GM12878 (cell line): ENCODE measurements around the gene RRP12. TPM values are rescaled to one million over a fixed set of nuclear protein-coding genes. Genes with fewer than 3 reads are reported as not detected.
A peak's percentile ranks its signal among the peaks of the same experiment; 100 is the strongest.

ENCODE experiments used
- ATAC-seq: fragments of 200-7000 bp; cut with Tn5 transposase; 3 replicates; pipeline ENCODE4 v1.9.1; 2020; ENCODE audit warnings: mild to moderate bottlenecking, moderate library complexity
- BruUV-seq: library from RNA; stranded (reverse); fragments of 400-500 nt; replicated peaks from 2 replicates; lab custom pipeline; 2021; lab: Mats Ljungman, UMichigan
- CTCF ChIA-PET: fragments of 300-600 bp; sonication (Branson Sonifier 250); formaldehyde crosslinking; extraction: SDS; loops from one replicate; lab custom pipeline; 2021; ENCODE audit warnings: inconsistent platforms; lab: Yijun Ruan, JAX
- POLR2A ChIA-PET: fragments of 350-600 bp; formaldehyde crosslinking; extraction: SDS; loops from one replicate; lab custom pipeline; 2021; ENCODE audit warnings: inconsistent platforms; lab: Charles Lee
- RAD21 ChIA-PET: fragments of 300-600 bp; sonication (Branson Sonifier 250); formaldehyde crosslinking; loops from one replicate; lab custom pipeline; 2023; ENCODE audit warnings: antibody characterized with exemption; ENCODE audit not compliant: unreplicated experiment; lab: Charles Lee
- SMC1A ChIA-PET: fragments of 300-600 bp; sonication (Branson Sonifier 250); formaldehyde crosslinking; loops from one replicate; lab custom pipeline; 2023; ENCODE audit not compliant: unreplicated experiment, uncharacterized antibody; lab: Charles Lee
- DNase-seq: peaks from one replicate; pipeline ENCODE4 v3.0.0-alpha.2; 2011; ENCODE audit warnings: low read depth, low spot score
- FAIRE-seq: peaks from 3 replicates; lab custom pipeline; 2011; peaks lifted over from hg19 to GRCh38; lab: Jason Lieb, UNC
- H2AFZ ChIP-seq: 2 replicates; pipeline ENCODE4 v1.6.0; 2011; ENCODE audit warnings: low read depth, low read length, control low read depth; ENCODE audit not compliant: control insufficient read depth
- H3K27ac ChIP-seq: 2 replicates; pipeline ENCODE4 v1.5.1; 2011; ENCODE audit warnings: control low read depth; ENCODE audit not compliant: control insufficient read depth, insufficient read depth
- H3K27me3 ChIP-seq, 2 experiments: replicated peaks in 1 of 2; 2 replicates each; pipeline versions ENCODE4 v1.6.0 to v1.6.1; 2011; ENCODE audit warnings: low read length in 1 of 2; ENCODE audit not compliant: control insufficient read depth in 2 of 2, insufficient read depth in 2 of 2
- H3K36me3 ChIP-seq, 2 experiments: 2 replicates each; pipeline ENCODE4 v1.5.1; 2011; ENCODE audit warnings: low read length in 1 of 2; ENCODE audit not compliant: control insufficient read depth in 2 of 2, insufficient read depth in 2 of 2
- H3K4me1 ChIP-seq: 2 replicates; pipeline ENCODE4 v1.6.1; 2011; ENCODE audit warnings: mild to moderate bottlenecking, low read length, moderate library complexity, mixed read lengths; ENCODE audit not compliant: control insufficient read depth, insufficient read depth
- H3K4me2 ChIP-seq: 2 replicates; pipeline ENCODE4 v1.6.0; 2011; ENCODE audit warnings: control low read depth; ENCODE audit not compliant: control insufficient read depth, insufficient read depth
- H3K4me3 ChIP-seq: fragments of 200-600 bp; sonication (generic); 2 replicates; pipeline ENCODE4 v1.5.1; 2016
- H3K79me2 ChIP-seq: 2 replicates; pipeline ENCODE4 v1.6.0; 2011; ENCODE audit warnings: low read length; ENCODE audit not compliant: control insufficient read depth, insufficient read depth
- H3K9ac ChIP-seq: 2 replicates; pipeline ENCODE4 v1.8.0; 2011; ENCODE audit warnings: low read length, control low read depth, mixed read lengths; ENCODE audit not compliant: control insufficient read depth, insufficient read depth
- H3K9me3 ChIP-seq: replicated peaks from 3 replicates; pipeline ENCODE4 v1.5.1; 2011; ENCODE audit warnings: mild to moderate bottlenecking, low read length; ENCODE audit not compliant: control insufficient read depth, insufficient read depth
- H4K20me1 ChIP-seq: 2 replicates; pipeline ENCODE4 v1.6.0; 2011; ENCODE audit not compliant: control insufficient read depth, insufficient read depth
- CREM ChIP-seq: IDR thresholded peaks from 2 replicates; pipeline ENCODE4 v1.6.1; 2014; ENCODE audit warnings: antibody characterized with exemption, low read depth
- HDAC6 ChIP-seq: fragments of 200-600 bp; sonication (generic); IDR thresholded peaks from one replicate; pipeline ENCODE4 v1.8.0; 2017; ENCODE audit warnings: antibody characterized with exemption; ENCODE audit not compliant: unreplicated experiment
- JUNB ChIP-seq: IDR thresholded peaks from 2 replicates; pipeline ENCODE4 v1.6.1; 2016; ENCODE audit warnings: antibody characterized with exemption, mild to moderate bottlenecking
- KLF5 ChIP-seq: fragments of 450-650 bp; IDR thresholded peaks from 2 replicates; pipeline ENCODE4 v1.6.1; 2014; ENCODE audit warnings: mild to moderate bottlenecking; ENCODE audit not compliant: partially characterized antibody
- RELA ChIP-seq: fragments of 450-650 bp; IDR thresholded peaks from 2 replicates; pipeline ENCODE4 v1.8.0; 2014; ENCODE audit warnings: borderline replicate concordance; ENCODE audit not compliant: partially characterized antibody
- RUNX3 ChIP-seq: IDR thresholded peaks from 2 replicates; pipeline ENCODE4 v1.6.1; 2012; ENCODE audit warnings: low read length, inconsistent platforms
- SREBF2 ChIP-seq: IDR thresholded peaks from 2 replicates; pipeline ENCODE4 v1.6.1; 2012; ENCODE audit warnings: mild to moderate bottlenecking, low read length
- STAT3 ChIP-seq: IDR thresholded peaks from 2 replicates; pipeline ENCODE4 v1.6.1; 2011; ENCODE audit warnings: low read depth, low read length, improper control_type of control experiment
- TAF1 ChIP-seq: IDR thresholded peaks from 2 replicates; pipeline ENCODE4 v1.6.1; 2011; ENCODE audit warnings: mild to moderate bottlenecking, low read depth, low read length, borderline replicate concordance
- YY1 ChIP-seq: IDR thresholded peaks from 2 replicates; pipeline ENCODE4 v1.6.1; 2011; ENCODE audit warnings: low read depth, mild to moderate bottlenecking, low read length
- ZNF274 ChIP-seq: IDR thresholded peaks from one replicate; pipeline ENCODE4 v1.8.0; 2011; ENCODE audit not compliant: insufficient read length, insufficient read depth
- ZNF622 ChIP-seq: fragments of 450-650 bp; IDR thresholded peaks from 2 replicates; pipeline ENCODE4 v1.6.1; 2017; ENCODE audit warnings: mild to moderate bottlenecking, inconsistent platforms
- WGBS: methylation state at CpG from one replicate; pipeline ENCODE4 v1.1.6; 2016; ENCODE audit warnings: low lambda C conversion rate; ENCODE audit not compliant: insufficient replicate concordance, insufficient coverage; ENCODE audit errors: missing lambda C conversion rate; 5-methylcytosine and 5-hydroxymethylcytosine counted together
- in situ Hi-C: fragments of 300-500 bp; cut with MboI; formaldehyde crosslinking; loops from 9 replicates; pipeline ENCODE4 v1.14.3; 2018; ENCODE audit warnings: mixed read lengths
- intact Hi-C: fragments of 100-400 bp; cut with micrococcal nuclease; formaldehyde crosslinking; loops from one replicate; pipeline ENCODE4 v1.14.2; 2022; ENCODE audit not compliant: unreplicated experiment
- polyA plus RNA-seq, 11 experiments: library from polyadenylated mRNA; depleted of rRNA in 4 of 11; unstranded in 6 of 11; stranded (reverse) in 5 of 11; fragments of >200 nt; fragmentation: Nextera tagmentation in 4 of 11; fragmentation: Illumina TruSeq in 1 of 11; extraction: Ambion mirVana in 4 of 11; extraction: Trizol in 1 of 11; gene quantifications; 1 replicate in 1 of 11; 2 replicates in 10 of 11; pipeline versions ENCODE4 v1.2.1 to v1.2.3, GENCODE V29; 2011 to 2016; ENCODE audit warnings: inconsistent platforms in 2 of 11, missing spikeins in 2 of 11, low read depth in 1 of 11
- total RNA-seq, 4 experiments: library from RNA; depleted of rRNA in 3 of 4; stranded (reverse); fragments of >200 nt in 3 of 4; fragmentation: Illumina TruSeq in 1 of 4; extraction: Trizol in 1 of 4; gene quantifications; 2 replicates each; pipeline versions ENCODE4 v1.2.1 to v1.2.3, GENCODE V29; 2013 to 2021
- TF ChIP-seq, protein P1 (sequence below): fragments of 450-650 bp; IDR thresholded peaks from 2 replicates; pipeline ENCODE4 v1.6.1; 2018; ENCODE audit warnings: mild to moderate bottlenecking, low read depth, moderate library complexity; ENCODE audit not compliant: partially characterized antibody
- TF ChIP-seq, protein P2 (sequence below): fragments of 450-650 bp; IDR thresholded peaks from 2 replicates; pipeline ENCODE4 v1.6.1; 2017; ENCODE audit warnings: mild to moderate bottlenecking
- TF ChIP-seq, protein P3 (sequence below): IDR thresholded peaks from 2 replicates; pipeline ENCODE4 v1.6.1; 2012; ENCODE audit warnings: mild to moderate bottlenecking, low read depth, low read length

Gene RRP12
- total and polyA plus RNA-seq, 10 of the 15 experiments (the other 5 are each of a cell fraction or from before 2014, with no cell fraction given) = 5.3 to 48.7 (median 16.8) TPM

DNA sequence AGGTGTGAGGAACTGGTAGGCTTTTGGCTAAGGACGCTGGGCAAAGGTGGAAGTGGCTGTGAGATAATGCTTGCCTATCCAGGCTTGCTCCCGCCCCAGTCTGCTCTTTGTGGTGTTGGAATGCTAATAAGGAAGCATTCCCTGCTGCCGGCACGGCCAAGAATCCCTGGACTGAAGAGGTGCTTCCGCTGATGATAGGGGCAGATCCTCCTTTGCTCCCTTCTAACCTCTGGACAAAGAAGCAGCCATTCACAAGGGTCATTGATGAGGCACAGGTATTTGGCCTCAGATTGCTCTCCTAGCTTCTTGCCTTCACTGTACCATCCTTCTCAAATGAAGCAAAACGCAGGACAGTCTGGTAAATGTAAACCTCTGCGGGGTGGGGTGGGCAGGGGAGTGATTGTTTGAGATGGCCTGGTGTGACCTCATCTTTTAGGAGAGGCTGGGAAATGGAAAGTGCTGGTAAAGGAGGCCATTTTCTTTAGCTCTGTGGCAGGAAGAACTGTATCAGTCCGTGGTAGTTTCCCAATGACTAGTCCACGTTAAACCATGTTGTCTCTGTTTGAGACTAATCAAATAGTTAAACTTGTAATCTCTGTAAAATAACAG is 26.5 kb upstream of the RRP12 start:
- Histone ChIP-seq H3K27ac (peak overlapping the region; percentile 95), H3K9ac (peak overlapping the region; percentile 89), H3K4me1 (peaks cover 18% of the 10 kb centered on the region), H4K20me1 (peaks cover 8% of the 10 kb centered on the region; the same call in 1 of the 2 replicates), H3K9me3 (no peaks in the 10 kb centered on the region), H3K27me3 (no peaks in the 10 kb centered on the region), H3K79me2 (peaks cover 58% of the 10 kb centered on the region), H3K4me2 (peak overlapping the region; percentile 78), H3K36me3 (peaks cover 5 to 19% of the 10 kb centered on the region in 2 experiments; a peak in 3 of 4 replicates), H3K4me3 (peak overlapping the region; percentile 92), H2AFZ (no peak overlapping the region)
- ChIA-PET POLR2A (interaction anchor here (0.7 to 2.6 kb wide), 6 partner anchors 10 to 309 kb away, joined by 3 to 9 read pairs (median 4); partner anchors contain the start of gene RRP12), RAD21 (interaction anchor here (1.4 to 1.9 kb wide), 2 partner anchors 15 to 20 kb away, joined by 3 to 4 read pairs; no protein-coding TSS in a partner anchor), SMC1A (interaction anchor here (0.8 to 2.1 kb wide), 5 partner anchors 11 to 27 kb away, joined by 3 to 12 read pairs (median 3); partner anchors contain the start of gene RRP12), CTCF (interaction anchor here (0.6 to 1.9 kb wide), 7 partner anchors 14 to 149 kb away, joined by 3 to 10 read pairs (median 4); partner anchors contain the start of gene RRP12)
- TSS peak; percentile 61 for BruUV-seq
- no peak for FAIRE-seq
- in situ Hi-C loops (no loop called here), intact Hi-C loops (loop anchor here (2.0 to 5.0 kb wide), 2 partner anchors 21 to 70 kb away; partner anchors contain the start of genes MMS19 and UBTD1)
- no peak for DNase-seq
- peak; percentile 63 for ATAC-seq
- 0% methylated on average over 9 of the region's 9 CpGs for WGBS
- TF ChIP-seq HDAC6 = no peak
- no peak for TF ChIP-seq SREBF2
- TF ChIP-seq, protein P1, sequence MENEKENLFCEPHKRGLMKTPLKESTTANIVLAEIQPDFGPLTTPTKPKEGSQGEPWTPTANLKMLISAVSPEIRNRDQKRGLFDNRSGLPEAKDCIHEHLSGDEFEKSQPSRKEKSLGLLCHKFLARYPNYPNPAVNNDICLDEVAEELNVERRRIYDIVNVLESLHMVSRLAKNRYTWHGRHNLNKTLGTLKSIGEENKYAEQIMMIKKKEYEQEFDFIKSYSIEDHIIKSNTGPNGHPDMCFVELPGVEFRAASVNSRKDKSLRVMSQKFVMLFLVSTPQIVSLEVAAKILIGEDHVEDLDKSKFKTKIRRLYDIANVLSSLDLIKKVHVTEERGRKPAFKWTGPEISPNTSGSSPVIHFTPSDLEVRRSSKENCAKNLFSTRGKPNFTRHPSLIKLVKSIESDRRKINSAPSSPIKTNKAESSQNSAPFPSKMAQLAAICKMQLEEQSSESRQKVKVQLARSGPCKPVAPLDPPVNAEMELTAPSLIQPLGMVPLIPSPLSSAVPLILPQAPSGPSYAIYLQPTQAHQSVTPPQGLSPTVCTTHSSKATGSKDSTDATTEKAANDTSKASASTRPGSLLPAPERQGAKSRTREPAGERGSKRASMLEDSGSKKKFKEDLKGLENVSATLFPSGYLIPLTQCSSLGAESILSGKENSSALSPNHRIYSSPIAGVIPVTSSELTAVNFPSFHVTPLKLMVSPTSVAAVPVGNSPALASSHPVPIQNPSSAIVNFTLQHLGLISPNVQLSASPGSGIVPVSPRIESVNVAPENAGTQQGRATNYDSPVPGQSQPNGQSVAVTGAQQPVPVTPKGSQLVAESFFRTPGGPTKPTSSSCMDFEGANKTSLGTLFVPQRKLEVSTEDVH = no peak
- TF ChIP-seq, protein P2, sequence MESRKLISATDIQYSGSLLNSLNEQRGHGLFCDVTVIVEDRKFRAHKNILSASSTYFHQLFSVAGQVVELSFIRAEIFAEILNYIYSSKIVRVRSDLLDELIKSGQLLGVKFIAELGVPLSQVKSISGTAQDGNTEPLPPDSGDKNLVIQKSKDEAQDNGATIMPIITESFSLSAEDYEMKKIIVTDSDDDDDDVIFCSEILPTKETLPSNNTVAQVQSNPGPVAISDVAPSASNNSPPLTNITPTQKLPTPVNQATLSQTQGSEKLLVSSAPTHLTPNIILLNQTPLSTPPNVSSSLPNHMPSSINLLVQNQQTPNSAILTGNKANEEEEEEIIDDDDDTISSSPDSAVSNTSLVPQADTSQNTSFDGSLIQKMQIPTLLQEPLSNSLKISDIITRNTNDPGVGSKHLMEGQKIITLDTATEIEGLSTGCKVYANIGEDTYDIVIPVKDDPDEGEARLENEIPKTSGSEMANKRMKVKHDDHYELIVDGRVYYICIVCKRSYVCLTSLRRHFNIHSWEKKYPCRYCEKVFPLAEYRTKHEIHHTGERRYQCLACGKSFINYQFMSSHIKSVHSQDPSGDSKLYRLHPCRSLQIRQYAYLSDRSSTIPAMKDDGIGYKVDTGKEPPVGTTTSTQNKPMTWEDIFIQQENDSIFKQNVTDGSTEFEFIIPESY = no peak
- TF ChIP-seq YY1 = peak; percentile 93
- TF ChIP-seq STAT3 = no peak
- TF ChIP-seq CREM = 0 out of 2 replicates have a peak, but pooled peaks have one; percentile 20
- peak; percentile 35; the same call in 1 of the 2 replicates for TF ChIP-seq RUNX3
- 0 out of 2 replicates have a peak, but pooled peaks have one; percentile 26 for TF ChIP-seq TAF1
- TF ChIP-seq ZNF622 = no peak
- no peak for TF ChIP-seq KLF5
- TF ChIP-seq, protein P3, sequence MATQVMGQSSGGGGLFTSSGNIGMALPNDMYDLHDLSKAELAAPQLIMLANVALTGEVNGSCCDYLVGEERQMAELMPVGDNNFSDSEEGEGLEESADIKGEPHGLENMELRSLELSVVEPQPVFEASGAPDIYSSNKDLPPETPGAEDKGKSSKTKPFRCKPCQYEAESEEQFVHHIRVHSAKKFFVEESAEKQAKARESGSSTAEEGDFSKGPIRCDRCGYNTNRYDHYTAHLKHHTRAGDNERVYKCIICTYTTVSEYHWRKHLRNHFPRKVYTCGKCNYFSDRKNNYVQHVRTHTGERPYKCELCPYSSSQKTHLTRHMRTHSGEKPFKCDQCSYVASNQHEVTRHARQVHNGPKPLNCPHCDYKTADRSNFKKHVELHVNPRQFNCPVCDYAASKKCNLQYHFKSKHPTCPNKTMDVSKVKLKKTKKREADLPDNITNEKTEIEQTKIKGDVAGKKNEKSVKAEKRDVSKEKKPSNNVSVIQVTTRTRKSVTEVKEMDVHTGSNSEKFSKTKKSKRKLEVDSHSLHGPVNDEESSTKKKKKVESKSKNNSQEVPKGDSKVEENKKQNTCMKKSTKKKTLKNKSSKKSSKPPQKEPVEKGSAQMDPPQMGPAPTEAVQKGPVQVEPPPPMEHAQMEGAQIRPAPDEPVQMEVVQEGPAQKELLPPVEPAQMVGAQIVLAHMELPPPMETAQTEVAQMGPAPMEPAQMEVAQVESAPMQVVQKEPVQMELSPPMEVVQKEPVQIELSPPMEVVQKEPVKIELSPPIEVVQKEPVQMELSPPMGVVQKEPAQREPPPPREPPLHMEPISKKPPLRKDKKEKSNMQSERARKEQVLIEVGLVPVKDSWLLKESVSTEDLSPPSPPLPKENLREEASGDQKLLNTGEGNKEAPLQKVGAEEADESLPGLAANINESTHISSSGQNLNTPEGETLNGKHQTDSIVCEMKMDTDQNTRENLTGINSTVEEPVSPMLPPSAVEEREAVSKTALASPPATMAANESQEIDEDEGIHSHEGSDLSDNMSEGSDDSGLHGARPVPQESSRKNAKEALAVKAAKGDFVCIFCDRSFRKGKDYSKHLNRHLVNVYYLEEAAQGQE = no peak
- peak; percentile 49; the same call in 1 of the 2 replicates for TF ChIP-seq JUNB
- TF ChIP-seq RELA = no peak
- TF ChIP-seq ZNF274 = no peak
